Body of pancreas (tissue), 4 donors: ENCODE measurements around the gene PIF1. TPM values are rescaled to one million over a fixed set of nuclear protein-coding genes. Genes with fewer than 3 reads are reported as not detected.

Experiments used
- ATAC-seq: fragments of 150-250 bp; one replicate; pipeline ENCODE4 v1.9.1; 2016
- DNase-seq, 4 donors: peaks; one replicate each; pipeline ENCODE4 v3.0.0-alpha.2; 2019
- H3K27ac ChIP-seq, 4 donors: fragments of 200-600 bp; sonication (generic); 1 replicate in 3 of 4; 2 replicates in 1 of 4; pipeline versions ENCODE4 v1.5.1 to v1.6.1; 2016 to 2019; ENCODE audit warnings: mild to moderate bottlenecking in 1 of 4, mixed read lengths in 1 of 4, moderate library complexity in 1 of 4
- H3K27me3 ChIP-seq, 2 donors: fragments of 200-600 bp; sonication (generic); one replicate each; pipeline ENCODE4 v1.6.0; 2016; ENCODE audit warnings: mild to moderate bottlenecking in 1 of 2
- H3K36me3 ChIP-seq, 2 donors: fragments of 200-600 bp; sonication (generic); replicated peaks in 1 of 2; 2 replicates each; pipeline ENCODE4 v1.5.1; 2016; ENCODE audit warnings: low read depth in 2 of 2; ENCODE audit not compliant: insufficient read depth in 1 of 2
- H3K4me1 ChIP-seq: fragments of 200-600 bp; sonication (generic); one replicate; pipeline ENCODE4 v1.6.0; 2016
- H3K4me3 ChIP-seq, 2 donors: fragments of 200-600 bp; sonication (generic); 1 replicate in 1 of 2; 2 replicates in 1 of 2; pipeline ENCODE4 v1.5.1; 2016 to 2019
- H3K9me3 ChIP-seq, 3 donors: fragments of 200-600 bp; sonication (generic); 1 replicate in 2 of 3; 2 replicates in 1 of 3; pipeline ENCODE4 v1.5.1; 2016
- POLR2A ChIP-seq, 3 donors: fragments of 450-650 bp; IDR thresholded peaks; one replicate each; pipeline ENCODE4 v1.6.1; 2016; ENCODE audit warnings: antibody characterized with exemption in 3 of 3, mild to moderate bottlenecking in 2 of 3
- WGBS, 2 donors: methylation state at CpG; one replicate each; pipeline ENCODE4 v1.1.5; 2017; 5-methylcytosine and 5-hydroxymethylcytosine counted together
- intact Hi-C: fragments of 100-400 bp; cut with DNase I; formaldehyde crosslinking; loops from one replicate; pipeline ENCODE4 v1.15.1; 2023
- total RNA-seq, 2 donors: library from RNA; depleted of rRNA; stranded (reverse); fragments of >200 nt; gene quantifications; one replicate each; pipeline ENCODE4 v1.1.0, GENCODE V29; 2016
- TF ChIP-seq, protein P1 (sequence below), 7 experiments: fragments of 450-650 bp in 4 of 7; fragments of 200-600 bp in 3 of 7; sonication (generic) in 3 of 7; IDR thresholded peaks; one replicate each; pipeline ENCODE4 v1.5.1; 2016 to 2019; ENCODE audit warnings: antibody characterized with exemption in 7 of 7

Gene PIF1
- total RNA-seq, 2 donors from 2014 or later, result not detected

- DNase-seq (no peak), ATAC-seq (no peak)
- WGBS, 2 donors, result 68 to 88% methylated on average over 7 to 8 of the region's 8 CpGs
- Histone ChIP-seq H3K27me3 (no peaks in the 10 kb centered on the region), H3K4me1 (peaks cover 15% of the 10 kb centered on the region), H3K9me3 (no peaks in the 10 kb centered on the region), H3K27ac (no peak overlapping the region), H3K4me3 (no peak overlapping the region), H3K36me3 (no peaks in the 10 kb centered on the region)
- intact Hi-C loops, result no loop called here
- no peak for TF ChIP-seq POLR2A (IDR thresholded peaks at IDR 0.05)
- TF ChIP-seq, protein P1, sequence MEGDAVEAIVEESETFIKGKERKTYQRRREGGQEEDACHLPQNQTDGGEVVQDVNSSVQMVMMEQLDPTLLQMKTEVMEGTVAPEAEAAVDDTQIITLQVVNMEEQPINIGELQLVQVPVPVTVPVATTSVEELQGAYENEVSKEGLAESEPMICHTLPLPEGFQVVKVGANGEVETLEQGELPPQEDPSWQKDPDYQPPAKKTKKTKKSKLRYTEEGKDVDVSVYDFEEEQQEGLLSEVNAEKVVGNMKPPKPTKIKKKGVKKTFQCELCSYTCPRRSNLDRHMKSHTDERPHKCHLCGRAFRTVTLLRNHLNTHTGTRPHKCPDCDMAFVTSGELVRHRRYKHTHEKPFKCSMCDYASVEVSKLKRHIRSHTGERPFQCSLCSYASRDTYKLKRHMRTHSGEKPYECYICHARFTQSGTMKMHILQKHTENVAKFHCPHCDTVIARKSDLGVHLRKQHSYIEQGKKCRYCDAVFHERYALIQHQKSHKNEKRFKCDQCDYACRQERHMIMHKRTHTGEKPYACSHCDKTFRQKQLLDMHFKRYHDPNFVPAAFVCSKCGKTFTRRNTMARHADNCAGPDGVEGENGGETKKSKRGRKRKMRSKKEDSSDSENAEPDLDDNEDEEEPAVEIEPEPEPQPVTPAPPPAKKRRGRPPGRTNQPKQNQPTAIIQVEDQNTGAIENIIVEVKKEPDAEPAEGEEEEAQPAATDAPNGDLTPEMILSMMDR (IDR thresholded peaks at IDR 0.05), result no peak
These were observed 44.8 kb downstream of the PIF1 start for GRCh38 chr15:64780600-64781156.

GRCh38 chr15:64779630-64780029 is 45.8 kb downstream of the PIF1 start:
- WGBS, 2 donors, result 76 to 95% methylated on average over 1 of the region's 1 CpG
- DNase-seq (no peak), ATAC-seq (no peak)
- no peaks in the 10 kb centered on the region for H3K9me3 ChIP-seq
- TF ChIP-seq POLR2A (IDR thresholded peaks at IDR 0.05), result no peak
- TF ChIP-seq, protein P1 (IDR thresholded peaks at IDR 0.05), result no peak
- H3K27ac ChIP-seq, result no peak overlapping the region
- H3K4me3 ChIP-seq, result no peak overlapping the region
- H3K27me3 ChIP-seq, result no peaks in the 10 kb centered on the region
- no peaks in the 10 kb centered on the region for H3K36me3 ChIP-seq
- intact Hi-C loops, result no loop called here
- H3K4me1 ChIP-seq, result peaks cover 15% of the 10 kb centered on the region

GRCh38 chr15:64779024-64779423 is 46.4 kb downstream of the PIF1 start:
- Histone ChIP-seq H3K4me3 (no peak overlapping the region), H3K36me3 (no peaks in the 10 kb centered on the region), H3K27me3 (no peaks in the 10 kb centered on the region), H3K9me3 (no peaks in the 10 kb centered on the region), H3K4me1 (peaks cover 15% of the 10 kb centered on the region), H3K27ac (no peak overlapping the region)
- intact Hi-C loops, result no loop called here
- DNase-seq (no peak), ATAC-seq (no peak)
- TF ChIP-seq POLR2A (IDR thresholded peaks at IDR 0.05), result no peak
- TF ChIP-seq, protein P1 (IDR thresholded peaks at IDR 0.05), result no peak
- 73 to 75% methylated on average over 2 of the region's 2 CpGs for WGBS, 2 donors

- no peak for ATAC-seq
- Histone ChIP-seq H3K4me3 (no peak overlapping the region), H3K27ac (no peak overlapping the region), H3K4me1 (peaks cover 12% of the 10 kb centered on the region), H3K9me3 (no peaks in the 10 kb centered on the region), H3K27me3 (no peaks in the 10 kb centered on the region), H3K36me3 (no peaks in the 10 kb centered on the region)
- 53 to 65% methylated on average over 24 of the region's 25 CpGs for WGBS, 2 donors
- no peak for DNase-seq
- intact Hi-C loops, result no loop called here
- TF ChIP-seq, protein P1 (IDR thresholded peaks at IDR 0.05), result no peak
- TF ChIP-seq POLR2A (IDR thresholded peaks at IDR 0.05), result no peak
These were observed 49.1 kb downstream of the PIF1 start for GRCh38 chr15:64776402-64776786.
